Smooth muscle cell (in vitro differentiated cells): ENCODE measurements around the gene PAPSS2. TPM values are rescaled to one million over a fixed set of nuclear protein-coding genes. Genes with fewer than 3 reads are reported as not detected.

Source experiments
- DNase-seq: peaks from one replicate; lab custom pipeline; 2025; ENCODE audit not compliant: unreplicated experiment; lab: John Stamatoyannopoulos, UW
- H2AFZ ChIP-seq: fragments of 200-600 bp; sonication (generic); 2 replicates; pipeline ENCODE4 v1.6.0; 2016; ENCODE audit warnings: antibody characterized with exemption, low read depth, mild to moderate bottlenecking
- H3F3A ChIP-seq: fragments of 200-600 bp; sonication (generic); 2 replicates; pipeline ENCODE4 v1.6.0; 2017; ENCODE audit warnings: antibody characterized with exemption, low read depth
- H3K27ac ChIP-seq: fragments of 200-600 bp; sonication (generic); 2 replicates; pipeline ENCODE4 v1.5.1; 2016; ENCODE audit warnings: low read depth, mild to moderate bottlenecking
- H3K27me3 ChIP-seq: fragments of 200-600 bp; sonication (generic); 2 replicates; pipeline ENCODE4 v1.6.1; 2016; ENCODE audit warnings: low read depth, mild to moderate bottlenecking
- H3K36me3 ChIP-seq: fragments of 200-600 bp; sonication (generic); 2 replicates; pipeline ENCODE4 v1.5.1; 2016; ENCODE audit warnings: low read depth
- H3K4me1 ChIP-seq: fragments of 200-600 bp; sonication (generic); 2 replicates; pipeline ENCODE4 v1.5.1; 2016; ENCODE audit warnings: low read depth
- H3K4me2 ChIP-seq: fragments of 200-600 bp; sonication (generic); 2 replicates; pipeline ENCODE4 v1.6.0; 2016; ENCODE audit warnings: mild to moderate bottlenecking
- H3K4me3 ChIP-seq: fragments of 200-600 bp; sonication (generic); 2 replicates; pipeline ENCODE4 v1.5.1; 2016; ENCODE audit warnings: mild to moderate bottlenecking
- H3K79me2 ChIP-seq: fragments of 200-600 bp; sonication (generic); 2 replicates; pipeline ENCODE4 v1.6.0; 2016; ENCODE audit warnings: low read depth, mild to moderate bottlenecking
- H3K9ac ChIP-seq: fragments of 200-600 bp; sonication (generic); 2 replicates; pipeline ENCODE4 v1.6.0; 2016; ENCODE audit warnings: low read depth
- H3K9me3 ChIP-seq: fragments of 200-600 bp; sonication (generic); replicated peaks from 2 replicates; pipeline ENCODE4 v1.5.1; 2016; ENCODE audit warnings: low read depth
- H4K20me1 ChIP-seq: fragments of 200-600 bp; sonication (generic); 2 replicates; pipeline ENCODE4 v1.6.0; 2016; ENCODE audit warnings: low read depth
- CTCF ChIP-seq: fragments of 200-600 bp; sonication (generic); IDR thresholded peaks from 2 replicates; pipeline ENCODE4 v1.5.1; 2017; ENCODE audit warnings: borderline replicate concordance, mild to moderate bottlenecking, antibody characterized with exemption; ENCODE audit not compliant: insufficient read depth, poor library complexity, severe bottlenecking
- WGBS: methylation state at CpG from one replicate; pipeline ENCODE4 v1.1.7; 2016; ENCODE audit warnings: low lambda C conversion rate; 5-methylcytosine and 5-hydroxymethylcytosine counted together
- polyA plus RNA-seq: library from polyadenylated mRNA; unstranded; fragments of >200 nt; fragmentation: Nextera tagmentation; extraction: Ambion mirVana; gene quantifications from 2 replicates; pipeline ENCODE4 v1.2.1, GENCODE V29; 2016
- total RNA-seq: library from RNA; depleted of rRNA; stranded (reverse); fragments of >200 nt; gene quantifications from 2 replicates; pipeline ENCODE4 v1.2.3, GENCODE V29; 2014

Gene PAPSS2
- total and polyA plus RNA-seq, 2 experiments from 2014 or later, result 96.1 to 105 TPM

DNA sequence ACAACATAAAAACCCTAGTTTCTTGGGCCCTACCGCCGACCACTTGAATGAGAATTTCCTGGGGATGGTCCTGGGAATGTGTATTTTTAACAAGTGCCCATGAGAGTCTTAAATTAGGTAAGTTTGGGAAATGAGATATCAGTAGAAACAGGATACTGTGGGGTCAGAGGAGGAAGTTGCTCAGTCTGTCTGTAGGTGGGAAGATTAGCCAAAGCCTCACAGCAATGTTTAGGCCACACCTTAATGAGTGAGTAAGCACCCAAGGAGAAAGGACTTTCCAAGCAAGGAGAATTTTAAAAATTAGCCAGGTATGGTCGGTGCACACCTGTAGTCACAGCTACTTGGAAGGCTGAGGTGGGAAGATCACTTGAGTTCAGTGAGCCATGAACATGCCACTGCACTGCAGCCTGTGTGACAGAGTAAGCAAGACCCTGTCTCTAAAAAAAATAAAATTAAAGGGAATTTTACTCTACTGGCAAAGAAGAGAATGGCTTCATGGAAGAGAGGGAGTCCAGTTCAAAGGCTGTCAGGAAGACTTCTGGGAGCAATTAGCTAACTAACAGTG is 31.9 kb downstream of the PAPSS2 start:
- Histone ChIP-seq H3K9me3 (no peaks in the 10 kb centered on the region), H3K9ac (no peak overlapping the region), H3K36me3 (no peaks in the 10 kb centered on the region), H3K4me2 (peak overlapping the region; percentile 2), H3K79me2 (peaks cover 48% of the 10 kb centered on the region), H3K4me3 (no peak overlapping the region), H3F3A (no peaks in the 10 kb centered on the region), H2AFZ (no peak overlapping the region), H3K4me1 (no peaks in the 10 kb centered on the region), H3K27ac (no peak overlapping the region), H3K27me3 (no peaks in the 10 kb centered on the region), H4K20me1 (peaks cover 100% of the 10 kb centered on the region)
- no peak for DNase-seq
- 92% methylated on average over 3 of the region's 3 CpGs for WGBS
- no peak for TF ChIP-seq CTCF

DNA sequence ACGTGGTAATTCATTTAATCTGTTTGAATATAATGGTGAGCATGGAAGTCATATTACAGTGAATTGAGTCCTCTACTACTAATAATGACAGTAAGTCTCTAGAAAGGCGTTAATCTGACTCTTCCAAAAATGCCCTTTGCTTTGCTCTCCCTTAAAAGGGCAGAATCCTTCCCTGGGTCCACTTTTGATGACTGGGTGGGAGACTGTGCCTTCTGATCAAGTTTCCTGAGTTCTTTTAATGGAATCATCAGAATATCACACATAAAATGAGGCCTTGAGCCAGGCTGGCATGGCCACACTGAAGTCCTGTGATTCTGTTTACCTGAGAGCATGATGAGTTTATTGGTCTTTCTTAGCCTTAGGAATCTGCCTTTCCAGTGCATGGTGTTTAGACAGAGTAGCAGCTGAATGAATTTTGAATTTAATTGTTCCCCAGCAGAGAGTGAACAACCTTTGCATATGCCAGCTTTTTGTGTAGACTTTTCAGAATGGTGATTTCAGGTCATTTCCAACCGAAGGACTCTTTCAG is 33.3 kb downstream of the PAPSS2 start:
- Histone ChIP-seq H3K4me1 (no peaks in the 10 kb centered on the region), H3K36me3 (no peaks in the 10 kb centered on the region), H2AFZ (no peak overlapping the region), H3K79me2 (peaks cover 42% of the 10 kb centered on the region), H4K20me1 (peaks cover 100% of the 10 kb centered on the region), H3F3A (no peaks in the 10 kb centered on the region), H3K9ac (no peak overlapping the region), H3K27me3 (no peaks in the 10 kb centered on the region), H3K4me2 (no peak overlapping the region), H3K27ac (no peak overlapping the region), H3K9me3 (no peaks in the 10 kb centered on the region), H3K4me3 (no peak overlapping the region)
- no peak for TF ChIP-seq CTCF
- 88% methylated on average over 3 of the region's 3 CpGs for WGBS
- no peak for DNase-seq

DNA sequence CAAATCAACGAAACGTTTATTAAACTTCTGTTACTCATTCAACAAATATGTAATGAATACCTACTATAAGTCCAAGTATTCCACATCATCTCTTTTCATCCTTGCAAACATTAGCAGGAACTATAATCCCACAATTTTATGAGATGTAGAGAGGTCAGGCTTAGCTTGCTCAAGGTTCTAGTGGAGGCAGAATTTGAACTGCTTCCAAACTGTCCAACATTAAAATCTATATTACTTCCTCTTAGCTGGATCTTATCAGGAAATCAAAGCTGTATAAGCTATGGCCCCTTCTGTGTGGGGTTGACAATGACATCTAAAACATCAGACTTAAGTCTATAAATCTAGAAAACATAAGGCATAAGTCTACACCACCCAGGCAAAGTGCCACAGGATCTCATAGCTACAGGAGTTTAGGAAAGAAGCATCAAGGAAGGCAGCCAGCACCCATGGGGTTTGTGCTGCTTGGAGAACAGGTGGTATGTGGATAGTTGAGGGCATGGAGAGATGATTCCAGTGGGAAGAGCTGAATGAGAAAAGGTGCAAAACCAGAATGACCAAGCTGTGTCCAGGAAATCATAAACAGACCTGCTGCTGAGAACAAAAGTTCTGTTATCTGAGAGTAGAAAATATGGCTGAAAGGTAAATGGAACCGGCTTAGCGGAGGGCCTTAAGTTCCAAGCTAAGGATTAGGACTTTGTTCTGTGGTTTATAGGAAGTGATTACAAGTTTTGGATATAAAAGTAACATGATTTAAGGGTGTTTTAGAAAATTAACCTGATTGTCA is 34.5 kb downstream of the PAPSS2 start:
- Histone ChIP-seq H2AFZ (no peak overlapping the region), H3K4me2 (no peak overlapping the region), H3K36me3 (no peaks in the 10 kb centered on the region), H3K4me3 (no peak overlapping the region), H3K4me1 (no peaks in the 10 kb centered on the region), H3K79me2 (peaks cover 43% of the 10 kb centered on the region), H3K27me3 (no peaks in the 10 kb centered on the region), H3F3A (no peaks in the 10 kb centered on the region), H4K20me1 (peaks cover 100% of the 10 kb centered on the region), H3K27ac (no peak overlapping the region), H3K9me3 (no peaks in the 10 kb centered on the region), H3K9ac (no peak overlapping the region)
- TF ChIP-seq CTCF, result no peak
- WGBS, result 81% methylated on average over 4 of the region's 4 CpGs
- no peak for DNase-seq
